GM19240 (cell line): Measurements from ENCODE around the gene PANX2.

Source experiments
- DNase-seq: peaks from one replicate; pipeline ENCODE4 v3.0.0; 2011; ENCODE audit warnings: low spot score; ENCODE audit not compliant: insufficient read length

The PANX2 gene

DNA sequence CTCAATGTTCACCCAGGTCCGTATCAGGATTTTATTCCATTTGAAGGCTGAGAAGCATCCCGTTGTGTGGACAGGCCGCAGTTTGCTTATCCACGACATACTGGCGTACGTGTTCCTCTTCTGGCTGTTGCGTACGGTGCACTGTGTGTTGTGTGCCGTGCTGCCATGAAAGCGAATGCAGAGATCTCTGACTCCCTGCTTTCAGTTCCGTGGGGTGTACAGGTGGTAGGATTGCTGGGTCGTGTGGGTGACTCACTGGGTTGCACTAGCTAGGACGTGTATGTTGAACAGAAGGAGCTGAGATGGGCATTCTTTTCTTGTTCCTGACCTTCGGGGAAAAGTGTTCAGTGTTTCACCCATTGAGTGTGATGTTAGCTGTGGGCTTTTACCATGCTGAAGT lies 40.6 kb downstream of the PANX2 start:
- DNase-seq: no peak

DNA sequence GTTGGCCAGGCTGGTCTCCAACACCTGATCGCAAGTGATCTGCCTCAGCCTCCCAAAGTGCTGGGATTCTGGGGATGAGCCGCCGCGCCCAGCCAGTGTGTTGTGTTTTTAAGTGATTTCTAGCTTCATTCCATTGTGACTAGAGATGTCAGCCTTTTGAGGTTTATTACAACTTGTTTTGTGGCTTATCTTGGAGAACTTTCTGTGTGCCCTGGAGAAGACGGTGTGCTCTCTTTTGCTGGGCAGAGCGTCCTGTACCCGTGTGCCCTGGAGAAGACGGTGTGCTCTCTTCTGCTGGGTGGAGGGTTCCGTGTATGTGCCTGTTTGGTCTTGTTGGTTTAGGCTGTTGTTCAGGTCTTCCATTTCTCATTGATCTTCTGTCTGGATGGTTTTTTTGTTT lies 42.7 kb downstream of the PANX2 start:
- no peak for DNase-seq

DNA sequence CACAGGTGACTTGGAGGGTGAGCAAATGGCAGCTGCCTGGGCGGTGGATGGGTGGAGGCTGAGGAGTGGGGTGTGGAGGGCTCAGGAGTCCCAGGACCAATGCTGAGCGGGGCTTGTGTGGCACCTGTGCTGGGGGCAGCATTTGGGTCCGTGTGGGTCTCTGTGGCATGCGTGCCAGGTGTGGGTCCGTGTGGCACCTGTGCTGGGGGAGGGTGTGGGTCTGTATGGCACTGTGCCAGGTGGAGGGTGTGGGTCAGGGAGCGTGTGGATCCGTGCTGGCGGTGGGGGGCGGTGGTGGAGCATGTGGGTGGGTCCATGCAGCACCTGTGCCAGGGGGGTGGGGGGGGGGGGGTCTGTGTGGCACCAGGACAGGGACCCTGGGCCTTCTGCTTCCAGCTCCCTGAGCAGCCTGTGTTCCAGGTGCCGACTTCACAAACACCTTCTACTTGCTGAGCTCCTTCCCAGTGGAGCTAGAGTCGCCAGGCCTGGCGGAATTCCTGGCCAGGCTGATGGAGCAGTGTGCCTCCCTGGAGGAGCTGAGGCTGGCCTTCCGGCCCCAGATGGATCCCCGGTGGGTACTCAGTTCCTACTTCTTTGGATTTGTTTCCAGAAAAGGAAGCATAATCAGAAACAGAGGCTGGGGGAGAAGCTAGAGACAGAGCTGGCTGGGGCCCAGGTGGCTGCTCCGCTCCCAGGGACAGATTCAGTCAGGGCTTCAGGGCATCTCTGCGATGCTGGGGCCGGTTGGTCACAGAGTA lies 44.9 kb downstream of the PANX2 start:
- DNase-seq: no peak

DNA sequence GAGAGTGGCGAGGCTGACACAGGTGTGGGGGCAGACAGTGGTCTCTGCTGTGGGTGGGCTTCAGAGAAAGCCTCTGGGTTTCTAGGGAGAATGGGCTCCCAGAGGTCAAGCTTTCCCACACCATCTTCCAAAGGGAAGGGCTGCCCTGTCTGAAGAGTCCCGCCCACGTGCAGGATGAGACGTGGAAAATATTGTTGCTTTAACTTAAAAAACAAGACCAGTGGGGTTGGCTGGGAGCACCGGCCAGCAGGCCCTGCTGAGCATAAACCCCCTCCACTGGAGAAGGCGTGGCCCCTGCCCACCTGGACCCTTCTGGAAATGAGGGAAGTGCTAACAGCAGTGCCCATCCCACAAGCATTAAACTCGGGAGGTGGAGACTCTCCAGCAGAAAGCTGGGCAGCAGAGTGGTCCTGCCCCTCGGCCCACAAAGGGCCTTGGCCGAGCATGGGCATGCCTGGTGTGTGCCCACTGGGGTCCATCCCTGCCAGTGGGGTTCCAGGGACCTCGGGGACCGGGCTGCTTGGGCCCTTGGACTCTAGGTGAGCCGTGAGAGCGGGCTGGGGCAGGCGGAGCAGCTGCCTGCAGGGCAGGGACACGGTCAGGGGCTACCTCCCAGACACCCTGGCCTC lies 45.6 kb downstream of the PANX2 start:
- DNase-seq: no peak

DNA sequence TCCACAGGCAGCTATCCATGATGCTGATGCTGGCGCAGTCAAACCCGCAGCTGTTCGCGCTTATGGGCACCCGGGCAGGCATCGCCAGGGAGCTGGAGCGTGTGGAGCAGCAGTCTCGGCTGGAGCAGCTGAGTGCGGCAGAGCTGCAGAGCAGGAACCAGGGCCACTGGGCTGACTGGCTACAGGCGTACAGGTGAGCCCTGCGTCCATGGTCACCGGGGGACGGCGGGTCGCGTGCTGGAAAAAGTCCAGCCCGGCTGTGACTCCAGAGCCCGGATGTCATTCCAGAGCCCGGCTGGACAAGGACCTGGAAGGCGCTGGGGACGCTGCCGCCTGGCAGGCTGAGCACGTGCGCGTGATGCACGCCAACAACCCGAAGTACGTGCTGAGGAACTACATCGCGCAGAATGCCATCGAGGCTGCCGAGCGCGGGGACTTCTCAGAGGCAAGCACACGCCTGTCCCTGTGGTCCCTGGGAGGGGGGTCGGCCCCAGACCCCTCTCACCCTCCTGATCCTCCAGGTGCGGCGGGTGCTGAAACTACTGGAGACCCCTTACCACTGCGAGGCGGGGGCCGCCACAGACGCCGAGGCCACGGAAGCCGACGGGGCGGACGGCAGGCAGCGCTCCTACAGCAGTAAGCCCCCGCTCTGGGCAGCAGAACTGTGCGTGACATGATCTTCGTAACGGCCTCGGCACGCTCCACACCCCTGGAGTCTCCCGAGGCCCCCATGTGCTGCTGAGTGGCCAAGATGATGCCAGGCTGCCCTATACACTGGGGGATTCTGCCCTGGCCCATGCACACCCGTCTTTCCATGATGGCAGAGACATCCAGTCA lies 46.4 kb downstream of the PANX2 start:
- no peak for DNase-seq

DNA sequence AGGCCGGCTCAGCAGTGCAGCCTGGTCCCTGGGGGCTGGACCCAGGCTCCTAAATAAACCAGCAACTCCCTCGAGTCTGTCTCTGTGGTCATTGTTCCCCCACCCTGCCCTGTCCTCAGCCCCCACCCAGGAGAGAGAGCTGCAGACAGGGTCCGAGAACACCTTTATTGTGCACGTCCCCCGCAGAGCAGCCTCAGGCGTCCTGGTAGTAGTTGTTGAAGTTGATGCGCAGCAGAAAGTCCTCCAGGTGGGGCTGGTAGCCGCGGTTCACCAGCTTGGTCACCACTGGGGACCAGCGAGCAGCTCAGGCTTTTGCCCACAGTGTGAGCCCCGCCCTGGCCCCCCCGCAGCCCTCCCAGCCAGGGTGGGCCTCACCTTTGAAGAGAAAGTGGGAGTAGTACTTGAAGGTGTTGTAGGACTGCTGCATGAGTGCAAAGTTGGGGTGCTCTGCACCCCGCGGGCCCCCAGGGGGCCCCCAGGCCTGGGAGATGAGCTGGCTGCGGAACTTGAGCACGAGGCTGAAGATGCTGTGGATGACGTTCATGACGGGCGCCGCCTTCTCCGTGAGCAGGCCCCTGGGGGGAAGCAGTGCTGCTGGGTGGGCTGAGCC lies 47.1 kb downstream of the PANX2 start:
- no peak for DNase-seq

DNA sequence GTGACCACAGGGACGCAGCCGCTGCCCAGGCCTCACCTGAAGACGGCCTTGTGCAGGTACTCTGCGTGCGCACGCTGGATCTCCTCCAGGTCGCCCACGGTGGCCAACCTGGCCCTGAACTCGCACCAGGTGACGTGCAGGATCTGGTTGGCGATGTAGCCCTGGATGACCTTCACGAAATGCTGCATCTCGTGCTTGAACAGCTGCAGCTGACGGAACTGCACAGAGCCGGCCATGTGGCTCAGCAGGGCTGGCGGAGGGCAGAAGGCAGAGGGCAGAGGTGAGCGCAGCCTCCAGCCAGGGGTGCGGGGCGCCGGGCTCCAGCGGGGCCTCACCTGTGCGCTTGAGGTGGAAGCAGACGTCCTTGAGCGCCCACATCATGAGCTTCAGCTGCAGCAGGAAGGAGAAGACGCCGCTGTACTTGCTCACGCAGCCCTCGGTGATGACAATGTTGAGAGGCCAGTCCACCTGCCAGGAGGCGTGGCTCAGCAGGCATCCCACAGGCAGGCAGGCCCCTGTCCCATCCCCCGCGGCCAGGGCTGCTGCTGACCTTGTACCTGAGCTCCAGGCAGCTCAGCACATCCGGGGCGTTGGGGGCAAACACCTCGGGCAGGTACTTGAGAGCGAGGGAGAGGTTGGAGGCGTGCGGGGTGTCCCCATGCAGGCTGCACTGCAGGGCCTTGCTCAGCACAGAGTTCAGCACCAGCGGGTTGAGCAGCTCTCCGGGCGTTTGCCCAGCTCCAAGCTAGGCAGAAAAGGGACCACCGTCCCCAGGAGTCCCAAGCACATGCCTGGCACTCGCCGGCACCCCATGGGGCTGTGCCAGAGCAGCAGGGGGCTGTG lies 47.8 kb downstream of the PANX2 start:
- DNase-seq: no peak

DNA sequence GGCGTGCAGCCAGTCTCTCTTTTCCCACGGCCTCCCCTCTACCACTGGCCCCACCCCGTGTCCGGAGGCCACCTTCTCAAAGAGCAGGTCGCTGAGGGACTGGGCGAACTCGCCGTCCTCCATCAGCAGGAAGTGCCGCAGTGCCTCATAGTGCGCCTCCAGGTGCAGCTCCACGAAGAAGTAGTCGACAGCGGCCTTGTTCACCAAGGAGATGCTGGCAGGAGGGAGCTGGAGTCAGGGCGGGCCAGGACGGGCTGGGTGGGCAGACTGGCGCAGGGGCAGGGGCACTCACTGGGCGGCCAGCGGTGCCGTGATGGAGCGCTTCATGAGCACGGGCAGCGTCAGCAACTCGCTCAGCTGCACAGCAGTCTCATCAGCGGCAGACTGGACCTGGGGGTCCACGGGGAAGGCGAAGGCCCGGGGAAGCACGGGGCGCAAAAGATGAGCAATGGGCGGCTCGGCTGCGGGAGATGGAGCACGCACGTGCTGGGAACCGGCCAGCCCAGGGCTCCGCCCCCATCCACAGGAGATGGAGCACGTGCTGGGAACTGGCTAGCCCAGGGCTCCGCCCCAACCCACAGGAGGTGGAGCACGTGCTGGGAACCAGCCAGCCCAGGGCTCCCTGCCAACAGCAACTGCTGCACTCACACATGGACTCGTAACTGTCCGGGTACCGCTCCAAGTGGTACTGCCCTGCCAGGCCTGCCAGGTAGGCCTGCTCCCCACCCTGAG lies 48.6 kb downstream of the PANX2 start:
- no peak for DNase-seq

DNA sequence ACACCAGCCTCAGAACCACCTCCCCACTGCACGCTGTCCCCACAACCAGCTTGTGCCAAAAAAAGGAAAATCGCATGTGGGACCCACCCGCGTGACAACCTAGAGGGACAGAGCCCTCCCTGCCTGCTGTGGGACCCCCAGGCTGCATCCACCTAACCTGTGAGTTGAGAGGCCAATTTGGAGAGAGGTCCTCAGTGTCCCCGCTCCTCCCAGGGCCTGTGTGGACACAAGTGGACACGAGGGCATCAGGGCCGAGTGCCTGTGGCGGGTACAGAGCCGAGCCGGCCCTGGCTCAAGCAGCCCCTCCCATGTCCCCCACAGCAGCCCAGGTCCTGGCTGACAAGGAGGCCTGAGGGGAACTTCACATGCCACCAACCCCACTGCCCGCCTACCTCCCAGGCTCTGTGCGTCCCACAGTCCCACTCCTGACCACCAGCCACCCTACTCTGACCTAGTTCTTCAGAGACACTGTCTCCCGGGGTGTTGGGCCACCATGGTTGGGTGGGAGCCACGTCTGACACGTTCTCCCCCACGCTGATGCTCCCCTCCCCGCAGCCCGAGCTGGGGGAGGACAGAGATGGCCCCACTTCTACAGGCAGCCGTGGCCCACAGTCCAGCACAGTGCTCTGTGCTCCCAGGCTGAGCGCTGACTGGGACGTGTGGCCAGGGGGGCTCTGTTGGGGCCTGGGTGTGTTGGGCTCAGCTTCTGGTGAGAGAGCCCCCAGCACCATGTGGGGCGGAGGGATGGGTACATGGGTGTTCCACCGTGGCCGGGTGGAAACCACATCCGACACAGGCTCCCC lies 49.5 kb downstream of the PANX2 start:
- no peak for DNase-seq

DNA sequence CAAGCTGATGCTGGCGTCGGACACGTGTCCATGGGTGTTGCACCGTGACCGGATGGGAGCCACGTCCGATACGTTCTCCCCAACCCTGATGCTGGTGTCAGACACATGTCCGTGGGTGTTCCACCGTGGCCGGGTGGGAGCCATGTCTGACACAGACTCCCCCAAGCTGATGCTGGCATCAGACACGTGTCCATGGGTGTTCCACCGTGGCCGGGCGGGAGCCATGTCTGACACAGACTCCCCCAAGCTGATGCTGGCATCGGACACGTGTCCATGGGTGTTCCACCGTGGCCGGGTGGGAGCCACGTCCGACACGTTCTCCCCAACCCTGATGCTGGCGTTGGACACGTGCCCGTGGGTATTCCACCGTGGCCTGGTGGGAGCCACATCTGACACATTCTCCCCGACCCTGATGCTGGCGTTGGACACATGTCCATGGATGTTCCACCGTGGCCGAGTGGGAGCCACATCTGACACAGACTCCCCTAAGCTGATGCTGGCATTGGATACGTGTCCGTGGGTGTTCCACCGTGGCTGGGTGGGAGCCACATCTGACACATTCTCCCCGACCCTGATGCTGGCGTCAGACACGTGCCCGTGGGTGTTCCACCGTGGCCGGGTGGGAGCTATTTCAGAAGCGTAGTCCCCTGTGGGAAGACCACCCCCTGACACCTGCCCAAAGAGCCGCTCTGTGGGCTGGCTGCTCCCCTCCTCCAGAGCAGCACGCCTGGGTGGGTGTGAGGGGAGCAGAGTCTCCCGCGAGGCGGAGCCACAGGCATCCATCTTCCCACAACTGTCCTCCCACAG lies 50.3 kb downstream of the PANX2 start:
- no peak for DNase-seq

DNA sequence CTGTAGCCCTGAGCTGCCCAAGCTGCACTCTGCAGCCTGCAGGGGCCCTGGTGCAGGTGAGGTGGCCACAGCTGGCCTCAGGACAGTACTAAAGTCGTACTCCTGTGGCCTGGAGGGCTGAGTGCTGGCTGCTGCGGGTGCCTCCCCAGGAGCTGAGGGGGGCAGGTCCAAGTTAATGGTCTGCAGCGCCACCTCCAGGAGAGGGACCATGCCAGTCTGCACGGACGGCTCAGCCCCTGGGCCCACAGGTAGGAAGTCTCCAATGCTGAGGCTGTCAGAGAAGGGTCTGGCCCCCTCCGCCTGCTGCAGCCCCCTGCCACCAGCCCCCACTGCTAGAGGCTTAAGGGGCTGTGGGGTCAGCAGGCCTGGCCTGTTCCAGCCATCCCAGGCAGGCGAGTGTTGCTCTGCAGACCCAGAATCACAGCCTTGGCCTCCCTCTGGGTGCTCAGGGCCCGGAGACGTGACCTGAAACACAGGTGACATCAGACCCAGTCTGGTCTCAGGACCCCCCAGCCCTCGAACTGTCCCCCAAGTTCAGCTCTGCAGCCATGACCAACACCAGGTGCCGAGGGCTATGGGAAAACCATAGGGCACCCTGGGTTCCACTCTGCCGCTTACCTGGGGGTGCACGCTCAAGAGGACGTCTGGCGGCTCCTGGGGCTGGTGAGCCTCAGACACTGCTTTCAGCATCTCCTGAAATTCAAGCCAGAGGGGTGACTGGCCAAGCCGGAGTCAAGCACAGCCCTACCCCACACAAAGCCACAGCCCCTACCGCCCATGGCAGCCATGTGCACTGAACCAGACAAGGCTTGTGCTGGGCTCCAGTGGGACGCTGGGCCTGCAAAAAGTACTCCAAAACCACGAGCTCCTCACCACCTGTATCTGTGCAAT lies 51.1 kb downstream of the PANX2 start:
- DNase-seq: no peak

DNA sequence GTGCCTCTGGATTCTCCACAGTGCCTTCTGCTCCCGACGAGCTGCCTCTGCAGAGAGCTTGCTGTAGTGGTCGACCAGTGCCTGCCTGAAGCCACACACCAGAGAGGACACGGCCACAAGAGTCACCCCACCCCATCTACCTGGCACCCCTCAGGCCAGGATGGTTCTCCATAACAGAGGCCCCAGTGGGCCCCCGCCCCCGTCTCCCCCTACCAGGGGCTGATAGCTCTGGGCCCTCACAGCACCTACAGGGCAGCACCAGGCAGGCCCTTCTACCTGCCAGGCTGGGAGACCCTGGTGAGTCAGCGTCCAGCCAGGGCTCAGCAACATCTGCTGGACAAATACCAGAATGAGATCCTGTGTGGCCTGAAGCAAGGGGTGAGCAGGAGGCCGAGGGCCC lies 52.0 kb downstream of the PANX2 start:
- DNase-seq: no peak

DNA sequence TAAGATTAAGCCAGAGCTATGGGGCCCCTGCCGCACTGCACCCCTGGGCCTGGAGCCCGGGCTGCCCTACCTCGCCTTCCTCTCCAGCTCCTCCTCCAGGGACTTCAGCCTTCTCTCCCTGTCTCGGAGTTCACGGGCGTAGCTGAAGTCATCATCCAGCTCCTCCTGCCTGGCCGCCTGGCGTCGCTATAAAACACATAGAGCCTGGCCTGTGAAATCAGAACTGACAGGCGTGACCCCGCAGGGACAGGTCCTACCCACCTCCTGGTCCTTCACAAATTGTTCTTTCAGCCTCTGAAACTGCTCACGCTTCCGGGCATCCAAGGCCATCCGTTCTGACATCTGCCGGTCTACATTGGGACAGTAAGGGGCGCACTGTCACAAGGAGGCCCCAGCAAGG lies 53.5 kb downstream of the PANX2 start:
- no peak for DNase-seq

DNA sequence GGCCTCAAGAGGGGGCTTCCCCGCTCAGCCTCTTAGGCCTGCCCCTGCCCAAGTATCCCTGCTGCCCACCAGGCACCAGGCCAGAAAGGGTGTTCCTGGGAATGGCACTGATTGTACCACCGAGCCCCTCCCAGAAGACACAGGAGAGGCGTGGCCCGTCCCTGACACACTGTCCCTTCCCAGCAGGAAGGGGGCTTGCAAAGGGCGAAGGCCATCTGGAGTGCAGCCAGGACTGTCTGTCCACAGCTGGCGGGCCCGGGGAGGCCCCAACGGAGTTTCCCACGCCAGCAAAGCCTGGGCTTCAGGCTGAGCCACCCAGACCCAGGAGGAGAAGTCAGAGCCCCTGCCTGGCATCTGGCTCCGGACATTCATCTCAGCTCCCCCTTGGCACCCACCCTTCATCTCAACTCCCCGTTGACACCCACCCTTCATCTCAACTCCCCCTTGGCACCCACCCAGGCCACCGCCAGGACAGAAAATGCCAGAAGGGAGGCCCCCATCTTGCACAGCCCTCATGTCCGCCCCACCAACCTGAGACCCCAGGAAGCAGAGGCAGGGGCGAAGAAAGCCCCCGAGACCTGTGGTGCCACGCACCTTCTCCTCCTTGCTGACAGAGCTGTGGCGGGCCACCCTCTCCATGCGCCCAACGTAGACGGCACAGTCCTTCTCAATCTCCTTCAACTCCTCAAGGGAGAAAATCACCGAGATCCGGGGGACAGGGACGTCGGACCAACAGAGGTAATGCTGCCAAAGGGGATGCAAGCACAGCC lies 54.9 kb downstream of the PANX2 start:
- no peak for DNase-seq

DNA sequence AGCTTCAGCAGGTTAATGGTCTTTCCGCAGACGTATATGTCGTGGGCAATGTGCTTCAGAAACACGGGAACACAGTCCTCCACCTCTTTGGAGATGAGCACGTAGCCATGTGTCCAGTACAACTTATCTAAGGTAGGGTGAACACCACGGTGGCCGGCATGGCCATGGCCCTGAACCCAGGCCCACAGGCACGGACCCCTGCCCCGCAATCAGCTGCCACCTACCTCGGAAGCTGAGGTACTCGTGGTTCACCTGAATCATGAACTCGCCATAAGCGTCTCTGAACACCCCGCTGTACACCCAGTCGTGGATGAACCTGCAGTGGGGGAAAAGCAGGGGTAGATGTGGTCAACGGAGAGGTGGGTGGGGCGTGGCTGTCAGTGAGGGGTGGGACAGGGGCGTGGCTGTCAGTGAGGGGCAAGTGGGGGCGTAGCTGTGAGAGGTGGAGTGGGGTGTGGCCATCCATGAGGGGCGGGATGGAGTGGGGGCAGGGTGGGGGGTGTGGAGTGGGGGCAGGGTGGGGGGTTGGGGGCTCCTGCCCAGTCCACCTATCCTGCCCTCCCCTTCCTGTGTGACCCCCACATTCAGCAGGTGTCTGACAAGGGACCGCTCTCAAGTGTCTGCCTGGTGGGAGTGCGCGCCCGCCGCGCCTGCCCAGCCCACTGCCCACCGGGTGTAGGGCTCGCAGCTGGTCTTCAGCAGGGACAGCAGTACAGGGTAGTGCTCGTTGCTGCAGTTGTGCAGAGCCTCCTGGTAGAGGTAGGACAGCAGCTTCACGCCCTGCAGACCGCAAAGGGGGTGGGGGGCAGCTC lies 55.7 kb downstream of the PANX2 start:
- DNase-seq: no peak

DNA sequence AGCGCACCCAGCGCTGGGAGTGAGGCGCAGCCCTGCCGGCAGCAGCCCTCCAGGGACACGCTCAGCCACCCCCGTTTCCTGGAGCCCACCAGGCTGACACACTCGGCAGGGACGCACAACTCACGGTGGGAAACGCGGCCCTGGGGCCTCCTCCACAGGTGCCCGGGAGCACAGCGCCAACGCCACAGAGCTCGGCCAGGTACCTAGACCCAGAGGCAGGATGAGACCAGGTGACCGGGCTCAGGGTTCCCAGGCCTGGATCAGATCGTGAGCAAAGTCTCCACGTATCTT lies 56.3 kb downstream of the PANX2 start:
- no peak for DNase-seq
